Breast epithelium (tissue), 3 donors: Measurements from ENCODE around the gene KCNJ12.

Experiments used
- POLR2A ChIP-seq: fragments of 450-650 bp; IDR thresholded peaks from one replicate; pipeline ENCODE4 v1.6.1; 2016; ENCODE audit warnings: antibody characterized with exemption, mild to moderate bottlenecking, moderate library complexity
- POLR2AphosphoS5 ChIP-seq, 3 donors: sonication (generic); formaldehyde crosslinking; IDR thresholded peaks; one replicate each; pipeline ENCODE4 v1.6.1; 2017; ENCODE audit warnings: antibody characterized with exemption in 3 of 3
- TF ChIP-seq, protein P1 (sequence below), 3 donors: fragments of 450-650 bp; IDR thresholded peaks; one replicate each; pipeline ENCODE4 v1.5.1; 2016 to 2017; ENCODE audit warnings: antibody characterized with exemption in 3 of 3, mild to moderate bottlenecking in 3 of 3, moderate library complexity in 3 of 3

DNA sequence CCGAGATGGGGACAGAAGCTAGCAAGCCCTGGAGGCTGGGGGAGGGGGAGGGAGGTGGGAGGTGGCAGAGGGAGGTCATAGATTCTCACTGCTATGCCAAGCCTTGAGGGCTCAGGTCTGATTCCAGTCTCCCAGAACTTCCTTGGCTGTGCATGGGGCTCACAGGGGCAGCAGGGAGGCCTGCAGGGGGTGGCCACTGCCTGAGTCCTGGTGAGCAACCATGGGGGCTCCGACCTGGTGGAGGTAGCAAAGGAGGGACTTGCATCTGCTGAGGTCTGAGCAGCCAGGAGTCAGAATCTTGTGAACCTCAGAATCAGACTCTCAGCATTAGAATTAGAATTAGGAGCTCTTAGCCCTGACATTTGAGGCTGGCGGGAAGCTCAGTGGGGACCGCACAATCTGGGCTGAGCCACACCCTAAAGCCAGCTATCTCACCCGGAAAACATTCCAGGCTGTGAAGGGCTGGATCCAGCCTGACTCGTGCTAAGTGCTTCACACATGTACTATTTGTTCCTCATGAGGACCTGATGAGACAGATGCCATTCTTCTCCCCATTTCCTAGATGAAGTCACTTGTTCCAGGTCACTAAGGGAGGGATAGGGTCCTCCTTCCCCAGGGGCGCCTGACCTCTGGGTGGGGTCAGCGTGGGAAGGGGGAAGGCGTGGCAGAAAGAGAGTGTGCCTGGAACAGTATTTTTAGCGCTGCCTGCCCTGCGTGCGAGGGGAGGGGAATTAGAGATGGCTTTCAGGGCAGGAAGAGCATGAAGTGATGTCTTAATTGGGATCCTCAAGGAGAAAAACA is 17.3 kb upstream of the KCNJ12 start:
- TF ChIP-seq, protein P1, sequence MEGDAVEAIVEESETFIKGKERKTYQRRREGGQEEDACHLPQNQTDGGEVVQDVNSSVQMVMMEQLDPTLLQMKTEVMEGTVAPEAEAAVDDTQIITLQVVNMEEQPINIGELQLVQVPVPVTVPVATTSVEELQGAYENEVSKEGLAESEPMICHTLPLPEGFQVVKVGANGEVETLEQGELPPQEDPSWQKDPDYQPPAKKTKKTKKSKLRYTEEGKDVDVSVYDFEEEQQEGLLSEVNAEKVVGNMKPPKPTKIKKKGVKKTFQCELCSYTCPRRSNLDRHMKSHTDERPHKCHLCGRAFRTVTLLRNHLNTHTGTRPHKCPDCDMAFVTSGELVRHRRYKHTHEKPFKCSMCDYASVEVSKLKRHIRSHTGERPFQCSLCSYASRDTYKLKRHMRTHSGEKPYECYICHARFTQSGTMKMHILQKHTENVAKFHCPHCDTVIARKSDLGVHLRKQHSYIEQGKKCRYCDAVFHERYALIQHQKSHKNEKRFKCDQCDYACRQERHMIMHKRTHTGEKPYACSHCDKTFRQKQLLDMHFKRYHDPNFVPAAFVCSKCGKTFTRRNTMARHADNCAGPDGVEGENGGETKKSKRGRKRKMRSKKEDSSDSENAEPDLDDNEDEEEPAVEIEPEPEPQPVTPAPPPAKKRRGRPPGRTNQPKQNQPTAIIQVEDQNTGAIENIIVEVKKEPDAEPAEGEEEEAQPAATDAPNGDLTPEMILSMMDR (IDR thresholded peaks at IDR 0.05): no peak
- TF ChIP-seq POLR2AphosphoS5 (IDR thresholded peaks at IDR 0.05) (no peak), POLR2A (no peak)
